K562 (cell line): ENCODE data around the gene IQSEC3. TPM values are rescaled to one million over a fixed set of nuclear protein-coding genes. Genes with fewer than 3 reads are reported as not detected.

Experiments
- ATAC-seq: fragments of 200-7000 bp; cut with Tn5 transposase; 3 replicates; pipeline ENCODE4 v1.9.1; 2020; ENCODE audit warnings: moderate library complexity
- BruUV-seq: library from RNA; stranded (reverse); fragments of 400-500 nt; replicated peaks from 2 replicates; lab custom pipeline; 2021; lab: Mats Ljungman, UMichigan
- CTCF ChIA-PET: fragments of 300-600 bp; formaldehyde crosslinking; extraction: SDS; loops from one replicate; lab custom pipeline; 2021; ENCODE audit warnings: low intra/inter-chr PET ratio; lab: Yijun Ruan, JAX
- POLR2A ChIA-PET: fragments of 300-600, 350-650 bp; sonication (Branson Sonifier 250); formaldehyde crosslinking; extraction: SDS; loops from one replicate; lab custom pipeline; 2021; ENCODE audit warnings: antibody characterized with exemption, inconsistent platforms; lab: Yijun Ruan, JAX
- DNase-seq, 4 experiments: peaks; one replicate each; pipeline versions ENCODE4 v3.0.0 to v3.0.0-alpha.2; 2011 to 2018; ENCODE audit warnings: low spot score in 3 of 4, mixed read lengths in 3 of 4; ENCODE audit errors: extremely low read depth in 1 of 4
- FAIRE-seq: peaks from 2 replicates; lab custom pipeline; 2011; peaks lifted over from hg19 to GRCh38; lab: Jason Lieb, UNC
- H2AFZ ChIP-seq: 2 replicates; pipeline ENCODE4 v1.6.0; 2011; ENCODE audit warnings: low read depth, low read length, control low read depth, inconsistent platforms
- H3K27ac ChIP-seq: fragments of 200-600 bp; 3 replicates; pipeline ENCODE4 v1.8.0; 2011; ENCODE audit warnings: low read depth, mild to moderate bottlenecking, control low read depth, inconsistent platforms, low read length, moderate library complexity, mixed read lengths; ENCODE audit errors: extremely low read depth
- H3K27me3 ChIP-seq, 2 experiments: fragments of 300-600 bp in 1 of 2; 2 replicates in 1 of 2; 3 replicates in 1 of 2; pipeline versions ENCODE4 v1.6.0 to v1.8.0; 2011; ENCODE audit warnings: inconsistent platforms in 2 of 2, low read length in 2 of 2, mild to moderate bottlenecking in 1 of 2, mixed read lengths in 1 of 2, moderate library complexity in 1 of 2; ENCODE audit not compliant: control insufficient read depth in 2 of 2, insufficient read depth in 2 of 2
- H3K36me3 ChIP-seq: fragments of 300-600 bp; 3 replicates; pipeline ENCODE4 v1.8.0; 2011; ENCODE audit warnings: mild to moderate bottlenecking, low read length, inconsistent platforms; ENCODE audit not compliant: control insufficient read depth, insufficient read depth
- H3K4me1 ChIP-seq, 2 experiments: fragments of 200-600 bp in 1 of 2; replicated peaks in 1 of 2; 2 replicates in 1 of 2; 3 replicates in 1 of 2; pipeline versions ENCODE4 v1.5.1 to v1.8.0; 2011; ENCODE audit warnings: inconsistent platforms in 2 of 2, low read length in 2 of 2, mild to moderate bottlenecking in 1 of 2, mixed read lengths in 1 of 2, moderate library complexity in 1 of 2; ENCODE audit not compliant: control insufficient read depth in 2 of 2, insufficient read depth in 2 of 2
- H3K4me2 ChIP-seq: 2 replicates; pipeline ENCODE4 v1.6.1; 2011; ENCODE audit warnings: low read length, control low read depth, inconsistent platforms, mixed read lengths; ENCODE audit not compliant: insufficient read depth
- H3K4me3 ChIP-seq: fragments of 200-600 bp; sonication (generic), shearing (Covaris generic); 2 replicates; pipeline ENCODE4 v1.5.1; 2016; ENCODE audit warnings: control low read depth, inconsistent platforms
- H3K79me2 ChIP-seq: fragments of 200-600 bp; 3 replicates; pipeline ENCODE4 v1.8.0; 2011; ENCODE audit warnings: low read length, inconsistent platforms; ENCODE audit not compliant: control insufficient read depth, insufficient read depth
- H3K9ac ChIP-seq, 2 experiments: 2 replicates each; pipeline versions ENCODE4 v1.6.0 to v1.6.1; 2011; ENCODE audit warnings: low read depth in 2 of 2, low read length in 2 of 2, control low read depth in 1 of 2, inconsistent platforms in 1 of 2, mild to moderate bottlenecking in 1 of 2, mixed read lengths in 1 of 2; ENCODE audit not compliant: insufficient read depth in 1 of 2
- H3K9me1 ChIP-seq: one replicate; pipeline ENCODE4 v1.6.0; 2011; ENCODE audit warnings: inconsistent platforms, mild to moderate bottlenecking, low read length, moderate library complexity; ENCODE audit not compliant: control insufficient read depth, insufficient read depth
- H3K9me3 ChIP-seq: replicated peaks from 2 replicates; pipeline ENCODE4 v1.5.1; 2011; ENCODE audit warnings: low read depth, low read length, inconsistent platforms; ENCODE audit not compliant: control insufficient read depth, insufficient read depth
- H4K20me1 ChIP-seq: replicated peaks from 2 replicates; pipeline ENCODE4 v1.6.1; 2011; ENCODE audit warnings: low read length, inconsistent platforms, mixed read lengths; ENCODE audit not compliant: control insufficient read depth, insufficient read depth
- CHCHD3 ChIP-seq: fragments of 250-450 bp; sonication (Bioruptor Pico); IDR thresholded peaks from 2 replicates; pipeline ENCODE4 v2.1.2; 2022; ENCODE audit warnings: mild to moderate bottlenecking
- DACH1 ChIP-seq: fragments of 450-650 bp; IDR thresholded peaks from 2 replicates; pipeline ENCODE4 v1.6.1; 2018; ENCODE audit not compliant: partially characterized antibody
- EHMT2 ChIP-seq: fragments of 450-650 bp; IDR thresholded peaks from 2 replicates; pipeline ENCODE4 v1.6.1; 2018; ENCODE audit warnings: antibody characterized with exemption
- MAFK ChIP-seq: IDR thresholded peaks from 2 replicates; pipeline ENCODE4 v1.6.1; 2011; ENCODE audit warnings: low read length, improper control_type of control experiment
- RBFOX2 ChIP-seq: fragments of 200-400 bp; formaldehyde crosslinking; IDR thresholded peaks from 2 replicates; pipeline ENCODE4 v1.6.1; 2017; ENCODE audit warnings: low read depth, mild to moderate bottlenecking, low read length, moderate library complexity
- WGBS: fragments of 100-300 bp; shearing (Covaris generic); methylation state at CpG from one replicate; pipeline ENCODE4 v1.1.6; 2016; ENCODE audit warnings: low coverage, mixed read lengths; ENCODE audit not compliant: insufficient coverage; ENCODE audit errors: missing lambda C conversion rate; 5-methylcytosine and 5-hydroxymethylcytosine counted together
- in situ Hi-C: fragments of 300-500 bp; cut with MboI; formaldehyde crosslinking; loops from 4 replicates; pipeline ENCODE4 v1.15.0; 2018; ENCODE audit warnings: inconsistent platforms, mixed read lengths
- intact Hi-C: fragments of 100-400 bp; cut with micrococcal nuclease; formaldehyde crosslinking; loops from 2 replicates; pipeline ENCODE4 v1.14.2; 2022
- polyA plus RNA-seq, 8 experiments: library from polyadenylated mRNA; depleted of rRNA in 4 of 8; stranded (reverse) in 5 of 8; unstranded in 3 of 8; fragments of >200 nt; fragmentation: Nextera tagmentation in 2 of 8; fragmentation: Illumina TruSeq in 1 of 8; extraction: Ambion mirVana in 2 of 8; extraction: Trizol in 1 of 8; gene quantifications; 2 replicates each; pipeline versions ENCODE4 v1.2.1 to v1.2.3, GENCODE V29; 2011 to 2014; ENCODE audit warnings: inconsistent platforms in 1 of 8, missing spikeins in 1 of 8
- total RNA-seq, 7 experiments: library from RNA; depleted of rRNA in 6 of 7; stranded (reverse); fragments of >200 nt in 6 of 7; fragmentation: Illumina TruSeq in 2 of 7; extraction: Trizol in 2 of 7; gene quantifications; 2 replicates each; pipeline versions ENCODE4 v1.2.1 to v1.2.3, GENCODE V29; 2011 to 2021; ENCODE audit warnings: low replicate concordance in 1 of 7
- TF ChIP-seq, protein P1 (sequence below): fragments of 450-650 bp; conservative IDR thresholded peaks from 2 replicates; pipeline ENCODE4 v1.6.1; 2016; ENCODE audit warnings: missing genetic modification characterization, low read depth, mild to moderate bottlenecking, missing compliant biosample characterization, moderate library complexity
- TF ChIP-seq, protein P2 (sequence below): fragments of 250-450 bp; sonication (Bioruptor Pico); IDR thresholded peaks from 2 replicates; pipeline ENCODE4 v1.6.1; 2021; ENCODE audit warnings: mild to moderate bottlenecking
- TF ChIP-seq, protein P3 (sequence below), 2 experiments: fragments of 450-650 bp in 1 of 2; sonication (generic) in 1 of 2; formaldehyde crosslinking in 1 of 2; IDR thresholded peaks; 2 replicates each; pipeline versions ENCODE4 v1.7.1 to v1.9.0; 2016 to 2022; ENCODE audit warnings: inconsistent platforms in 1 of 2, mild to moderate bottlenecking in 1 of 2, missing genetic modification reagents in 1 of 2

Gene IQSEC3
- total and polyA plus RNA-seq, 9 of the 15 experiments (the other 6 are each of a cell fraction or from before 2014, with no cell fraction given): under 0.01 to 0.25 (median 0.08) TPM; not detected in 3

DNA sequence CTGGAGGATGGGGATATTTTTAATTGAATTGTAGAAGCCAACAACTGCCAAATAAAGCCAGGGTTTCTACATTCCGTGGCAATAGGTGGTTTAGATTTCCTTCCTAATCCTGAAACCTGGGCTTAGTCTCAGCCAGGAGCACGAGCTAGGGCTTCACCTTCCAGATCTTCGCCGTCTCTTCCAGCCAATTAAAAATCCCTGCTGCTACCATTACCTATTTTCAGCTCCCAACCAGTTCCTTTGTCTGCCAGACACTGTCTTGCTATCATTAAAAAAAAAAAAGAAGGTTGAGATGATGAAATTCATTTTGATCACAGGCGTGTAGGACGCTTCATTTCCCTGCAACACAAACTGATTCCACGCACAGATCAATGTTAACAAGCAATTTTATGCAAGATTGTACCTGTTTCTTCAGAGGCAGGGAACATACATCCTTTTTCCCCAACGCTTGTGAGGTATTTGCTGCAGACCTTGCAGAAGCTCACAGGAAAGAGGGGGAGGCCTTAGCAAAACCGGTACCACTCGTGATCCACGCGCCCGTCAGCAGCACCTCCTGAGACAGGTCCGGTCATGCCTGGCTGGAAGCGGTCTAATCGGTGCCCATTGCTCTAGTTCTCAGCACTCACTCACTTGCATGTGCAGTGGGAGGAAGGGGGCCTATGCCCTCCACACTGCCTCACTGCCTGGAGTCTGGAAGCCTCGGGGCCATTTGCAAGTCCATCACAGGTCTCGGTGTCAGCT is 82.3 kb downstream of the IQSEC3 start:
- Histone ChIP-seq H4K20me1 (no peaks in the 10 kb centered on the region), H3K4me1 (peaks cover 0 to 3% of the 10 kb centered on the region in 2 experiments; a peak in 1 of 5 replicates), H3K27me3 (peaks cover 7 to 40% of the 10 kb centered on the region in 2 experiments), H3K9ac (no peak overlapping the region), H3K9me1 (no peaks in the 10 kb centered on the region), H3K9me3 (no peaks in the 10 kb centered on the region), H2AFZ (no peak overlapping the region), H3K27ac (no peak overlapping the region), H3K4me2 (no peak overlapping the region), H3K79me2 (no peaks in the 10 kb centered on the region), H3K4me3 (no peak overlapping the region), H3K36me3 (no peaks in the 10 kb centered on the region)
- intact Hi-C loops: no loop called here
- no peak for ATAC-seq
- ChIA-PET CTCF (no interaction called here), POLR2A (no interaction called here)
- FAIRE-seq: no peak
- DNase-seq: no peak
- no TSS peak for BruUV-seq
- 3% methylated on average over 17 of the region's 18 CpGs for WGBS
- in situ Hi-C loops: no loop called here
- TF ChIP-seq EHMT2: no peak
- no peak for TF ChIP-seq DACH1
- TF ChIP-seq, protein P1, sequence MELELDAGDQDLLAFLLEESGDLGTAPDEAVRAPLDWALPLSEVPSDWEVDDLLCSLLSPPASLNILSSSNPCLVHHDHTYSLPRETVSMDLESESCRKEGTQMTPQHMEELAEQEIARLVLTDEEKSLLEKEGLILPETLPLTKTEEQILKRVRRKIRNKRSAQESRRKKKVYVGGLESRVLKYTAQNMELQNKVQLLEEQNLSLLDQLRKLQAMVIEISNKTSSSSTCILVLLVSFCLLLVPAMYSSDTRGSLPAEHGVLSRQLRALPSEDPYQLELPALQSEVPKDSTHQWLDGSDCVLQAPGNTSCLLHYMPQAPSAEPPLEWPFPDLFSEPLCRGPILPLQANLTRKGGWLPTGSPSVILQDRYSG (tag): no peak
- TF ChIP-seq RBFOX2: no peak
- TF ChIP-seq, protein P2, sequence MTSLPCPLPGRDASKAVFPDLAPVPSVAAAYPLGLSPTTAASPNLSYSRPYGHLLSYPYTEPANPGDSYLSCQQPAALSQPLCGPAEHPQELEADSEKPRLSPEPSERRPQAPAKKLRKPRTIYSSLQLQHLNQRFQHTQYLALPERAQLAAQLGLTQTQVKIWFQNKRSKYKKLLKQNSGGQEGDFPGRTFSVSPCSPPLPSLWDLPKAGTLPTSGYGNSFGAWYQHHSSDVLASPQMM (CRISPR knock-in tag): no peak
- no peak for TF ChIP-seq CHCHD3 (CRISPR knock-in tag)
- TF ChIP-seq MAFK: no peak
- TF ChIP-seq, protein P3, sequence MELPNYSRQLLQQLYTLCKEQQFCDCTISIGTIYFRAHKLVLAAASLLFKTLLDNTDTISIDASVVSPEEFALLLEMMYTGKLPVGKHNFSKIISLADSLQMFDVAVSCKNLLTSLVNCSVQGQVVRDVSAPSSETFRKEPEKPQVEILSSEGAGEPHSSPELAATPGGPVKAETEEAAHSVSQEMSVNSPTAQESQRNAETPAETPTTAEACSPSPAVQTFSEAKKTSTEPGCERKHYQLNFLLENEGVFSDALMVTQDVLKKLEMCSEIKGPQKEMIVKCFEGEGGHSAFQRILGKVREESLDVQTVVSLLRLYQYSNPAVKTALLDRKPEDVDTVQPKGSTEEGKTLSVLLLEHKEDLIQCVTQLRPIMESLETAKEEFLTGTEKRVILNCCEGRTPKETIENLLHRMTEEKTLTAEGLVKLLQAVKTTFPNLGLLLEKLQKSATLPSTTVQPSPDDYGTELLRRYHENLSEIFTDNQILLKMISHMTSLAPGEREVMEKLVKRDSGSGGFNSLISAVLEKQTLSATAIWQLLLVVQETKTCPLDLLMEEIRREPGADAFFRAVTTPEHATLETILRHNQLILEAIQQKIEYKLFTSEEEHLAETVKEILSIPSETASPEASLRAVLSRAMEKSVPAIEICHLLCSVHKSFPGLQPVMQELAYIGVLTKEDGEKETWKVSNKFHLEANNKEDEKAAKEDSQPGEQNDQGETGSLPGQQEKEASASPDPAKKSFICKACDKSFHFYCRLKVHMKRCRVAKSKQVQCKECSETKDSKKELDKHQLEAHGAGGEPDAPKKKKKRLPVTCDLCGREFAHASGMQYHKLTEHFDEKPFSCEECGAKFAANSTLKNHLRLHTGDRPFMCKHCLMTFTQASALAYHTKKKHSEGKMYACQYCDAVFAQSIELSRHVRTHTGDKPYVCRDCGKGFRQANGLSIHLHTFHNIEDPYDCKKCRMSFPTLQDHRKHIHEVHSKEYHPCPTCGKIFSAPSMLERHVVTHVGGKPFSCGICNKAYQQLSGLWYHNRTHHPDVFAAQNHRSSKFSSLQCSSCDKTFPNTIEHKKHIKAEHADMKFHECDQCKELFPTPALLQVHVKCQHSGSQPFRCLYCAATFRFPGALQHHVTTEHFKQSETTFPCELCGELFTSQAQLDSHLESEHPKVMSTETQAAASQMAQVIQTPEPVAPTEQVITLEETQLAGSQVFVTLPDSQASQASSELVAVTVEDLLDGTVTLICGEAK (IDR thresholded peaks at IDR 0.05): no peak
- TF ChIP-seq, protein P3 (CRISPR knock-in tag; IDR thresholded peaks at IDR 0.05): no peak
